HCT116 (cell line): ENCODE data around the gene PLEK. TPM values are rescaled to one million over a fixed set of nuclear protein-coding genes. Genes with fewer than 3 reads are reported as not detected.

Experiments used
- ATAC-seq: fragments of 200-7000 bp; cut with Tn5 transposase; 2 replicates; pipeline ENCODE4 v1.9.1; 2020; ENCODE audit warnings: mild to moderate bottlenecking, moderate library complexity
- BruUV-seq: library from RNA; stranded (reverse); fragments of 400-500 nt; replicated peaks from 2 replicates; lab custom pipeline; 2021; lab: Mats Ljungman, UMichigan
- CTCF ChIA-PET: fragments of 300-600 bp; sonication (Branson Sonifier 250); formaldehyde crosslinking; loops from one replicate; lab custom pipeline; 2021; ENCODE audit warnings: antibody characterized with exemption; lab: Charles Lee
- POLR2A ChIA-PET: fragments of 300-600, 350-600 bp; sonication (Branson Sonifier 250); formaldehyde crosslinking; loops from one replicate; lab custom pipeline; 2021; ENCODE audit warnings: antibody characterized with exemption; lab: Charles Lee
- RAD21 ChIA-PET, 2 experiments: fragments of 300-600 bp; sonication (Branson Sonifier 250); formaldehyde crosslinking; loops; one replicate each; lab custom pipeline; 2023; ENCODE audit warnings: low total read pairs in 2 of 2; ENCODE audit not compliant: uncharacterized antibody in 2 of 2, unreplicated experiment in 2 of 2, low non-redundant PET in 1 of 2; lab: Charles Lee
- DNase-seq: peaks from one replicate; pipeline ENCODE4 v3.0.0-alpha.2; 2010; ENCODE audit warnings: low read depth, low spot score
- H2AFZ ChIP-seq: fragments of 200-600 bp; shearing (Covaris generic), sonication (generic); 2 replicates; pipeline ENCODE4 v1.6.1; 2017; ENCODE audit warnings: low read depth, mixed run types, mixed read lengths, antibody characterized with exemption, low read length; ENCODE audit not compliant: poor library complexity, severe bottlenecking
- H3K27ac ChIP-seq: 2 replicates; pipeline ENCODE4 v1.5.1; 2012; ENCODE audit warnings: low read depth, low read length
- H3K27me3 ChIP-seq: fragments of 200-600 bp; sonication (generic); 2 replicates; pipeline ENCODE4 v1.6.1; 2016; ENCODE audit warnings: mixed run types, low read length, mixed read lengths; ENCODE audit not compliant: insufficient read depth
- H3K36me3 ChIP-seq, 2 experiments: fragments of 200-500 bp in 1 of 2; fragments of 200-600 bp in 1 of 2; sonication (Bioruptor generic) in 1 of 2; sonication (generic) in 1 of 2; 2 replicates each; pipeline versions ENCODE4 v1.5.1 to v1.6.1; 2014 to 2016; ENCODE audit warnings: low read length in 2 of 2, inconsistent platforms in 1 of 2, mixed read lengths in 1 of 2, mixed run types in 1 of 2; ENCODE audit not compliant: insufficient read depth in 2 of 2, control insufficient read depth in 1 of 2
- H3K4me1 ChIP-seq, 2 experiments: fragments of 200-600 bp in 1 of 2; sonication (generic) in 1 of 2; 2 replicates each; pipeline versions ENCODE4 v1.5.1 to v1.6.1; 2012 to 2017; ENCODE audit warnings: low read length in 2 of 2, inconsistent platforms in 1 of 2, mild to moderate bottlenecking in 1 of 2, mixed read lengths in 1 of 2, mixed run types in 1 of 2, moderate library complexity in 1 of 2; ENCODE audit not compliant: insufficient read depth in 2 of 2, control insufficient read depth in 1 of 2
- H3K4me2 ChIP-seq: fragments of 200-600 bp; sonication (generic); 2 replicates; pipeline ENCODE4 v1.6.1; 2017; ENCODE audit warnings: mixed run types, low read length, mixed read lengths
- H3K4me3 ChIP-seq, 2 experiments: fragments of 200-600 bp in 1 of 2; sonication (generic) in 1 of 2; replicated peaks in 1 of 2; 2 replicates each; pipeline ENCODE4 v1.5.1; 2011 to 2016; ENCODE audit warnings: low read length in 2 of 2, control low read depth in 1 of 2, low read depth in 1 of 2, mild to moderate bottlenecking in 1 of 2, mixed read lengths in 1 of 2, mixed run types in 1 of 2
- H3K79me2 ChIP-seq: fragments of 200-600 bp; sonication (generic); 2 replicates; pipeline ENCODE4 v1.6.1; 2017; ENCODE audit warnings: mild to moderate bottlenecking, mixed run types, low read length, moderate library complexity, mixed read lengths; ENCODE audit not compliant: insufficient read depth
- H3K9ac ChIP-seq: fragments of 200-600 bp; sonication (generic); 2 replicates; pipeline ENCODE4 v1.6.1; 2016; ENCODE audit warnings: low read length, mixed read lengths
- H3K9me2 ChIP-seq: fragments of 200-600 bp; sonication (generic), shearing (Covaris generic); 2 replicates; pipeline ENCODE4 v1.6.1; 2017; ENCODE audit warnings: mixed run types, mild to moderate bottlenecking, moderate library complexity; ENCODE audit not compliant: insufficient read depth
- H3K9me3 ChIP-seq, 2 experiments: fragments of 200-500 bp in 1 of 2; fragments of 200-600 bp in 1 of 2; sonication (Bioruptor generic) in 1 of 2; sonication (generic) in 1 of 2; 2 replicates each; pipeline ENCODE4 v1.6.1; 2014 to 2017; ENCODE audit warnings: low read length in 2 of 2, mixed read lengths in 2 of 2, inconsistent platforms in 1 of 2, low read depth in 1 of 2, mild to moderate bottlenecking in 1 of 2, mixed run types in 1 of 2, moderate library complexity in 1 of 2; ENCODE audit not compliant: control insufficient read depth in 1 of 2, insufficient read depth in 1 of 2
- H4K20me1 ChIP-seq: fragments of 200-600 bp; sonication (generic), shearing (Covaris generic); 2 replicates; pipeline ENCODE4 v1.6.1; 2017; ENCODE audit warnings: mixed run types, mild to moderate bottlenecking, moderate library complexity; ENCODE audit not compliant: insufficient read depth
- CEBPB ChIP-seq: IDR thresholded peaks from 2 replicates; pipeline ENCODE4 v1.6.1; 2012; ENCODE audit warnings: low read depth
- EGR1 ChIP-seq: IDR thresholded peaks from 2 replicates; pipeline ENCODE4 v1.6.1; 2012; ENCODE audit warnings: low read depth
- ELF1 ChIP-seq: IDR thresholded peaks from 2 replicates; pipeline ENCODE4 v1.6.1; 2012; ENCODE audit warnings: low read depth, borderline replicate concordance
- EZH2phosphoT487 ChIP-seq: fragments of 200-600 bp; IDR thresholded peaks from 2 replicates; pipeline ENCODE4 v1.6.1; 2018; ENCODE audit warnings: antibody characterized with exemption, borderline replicate concordance
- FOSL1 ChIP-seq: IDR thresholded peaks from 2 replicates; pipeline ENCODE4 v1.6.1; 2012; ENCODE audit warnings: low read depth
- POLR2AphosphoS5 ChIP-seq: IDR thresholded peaks from 2 replicates; pipeline ENCODE4 v1.6.1; 2011; ENCODE audit warnings: mild to moderate bottlenecking, low read depth, low read length, moderate library complexity
- RAD21 ChIP-seq: IDR thresholded peaks from 2 replicates; pipeline ENCODE4 v1.6.1; 2012; ENCODE audit warnings: low read depth, mild to moderate bottlenecking
- SIN3A ChIP-seq: IDR thresholded peaks from 2 replicates; pipeline ENCODE4 v1.6.1; 2012; ENCODE audit warnings: low read depth
- SRF ChIP-seq: IDR thresholded peaks from 2 replicates; pipeline ENCODE4 v1.6.1; 2012; ENCODE audit warnings: low read depth
- intact Hi-C: fragments of 100-400 bp; cut with micrococcal nuclease; formaldehyde crosslinking; loops from 2 replicates; pipeline ENCODE4 v1.10.0; 2022
- total RNA-seq: library from RNA; stranded (reverse); gene quantifications from one replicate; pipeline ENCODE4 v1.2.1, GENCODE V29; 2021; ENCODE audit not compliant: unreplicated experiment
- TF ChIP-seq, protein P1 (sequence below): IDR thresholded peaks from 2 replicates; pipeline ENCODE4 v1.6.1; 2011; ENCODE audit warnings: mild to moderate bottlenecking, low read length, moderate library complexity; ENCODE audit not compliant: insufficient replicate concordance; ENCODE audit errors: extremely low read depth
- TF ChIP-seq, protein P2 (sequence below): IDR thresholded peaks from 2 replicates; pipeline ENCODE4 v1.6.1; 2012

Gene PLEK
- total RNA-seq, 1 experiment from 2014 or later: 0.22 TPM

DNA sequence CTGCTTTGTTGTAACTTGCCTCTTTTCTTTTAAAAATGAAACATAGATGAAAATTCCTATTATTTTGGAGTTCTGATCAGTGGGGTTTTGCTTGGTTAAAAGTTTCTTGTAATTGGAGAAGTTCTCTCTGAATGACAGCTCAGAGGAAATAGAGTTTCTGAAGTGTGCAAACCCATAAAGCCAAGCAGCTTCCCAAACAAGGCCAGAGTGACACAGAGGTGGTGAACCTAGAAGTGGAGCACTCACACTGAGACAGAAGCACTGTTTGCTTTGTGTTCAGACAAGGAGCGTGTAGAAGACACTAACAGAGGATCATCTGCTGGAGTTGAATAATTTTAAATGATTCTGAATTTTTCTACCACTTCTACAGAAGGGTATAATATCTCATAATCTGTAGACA is 52.8 kb downstream of the PLEK start:
- no peak overlapping the region for H3K4me2 ChIP-seq
- no peak overlapping the region for H2AFZ ChIP-seq
- ATAC-seq (no peak), DNase-seq (no peak)
- H3K27ac ChIP-seq: no peak overlapping the region
- H3K9ac ChIP-seq: no peak overlapping the region
- no peak for TF ChIP-seq FOSL1
- TF ChIP-seq POLR2AphosphoS5: no peak
- TF ChIP-seq SIN3A: no peak
- no peak for TF ChIP-seq EZH2phosphoT487
- TF ChIP-seq RAD21: no peak
- TF ChIP-seq ELF1: no peak
- no peak for TF ChIP-seq EGR1
- TF ChIP-seq, protein P1, sequence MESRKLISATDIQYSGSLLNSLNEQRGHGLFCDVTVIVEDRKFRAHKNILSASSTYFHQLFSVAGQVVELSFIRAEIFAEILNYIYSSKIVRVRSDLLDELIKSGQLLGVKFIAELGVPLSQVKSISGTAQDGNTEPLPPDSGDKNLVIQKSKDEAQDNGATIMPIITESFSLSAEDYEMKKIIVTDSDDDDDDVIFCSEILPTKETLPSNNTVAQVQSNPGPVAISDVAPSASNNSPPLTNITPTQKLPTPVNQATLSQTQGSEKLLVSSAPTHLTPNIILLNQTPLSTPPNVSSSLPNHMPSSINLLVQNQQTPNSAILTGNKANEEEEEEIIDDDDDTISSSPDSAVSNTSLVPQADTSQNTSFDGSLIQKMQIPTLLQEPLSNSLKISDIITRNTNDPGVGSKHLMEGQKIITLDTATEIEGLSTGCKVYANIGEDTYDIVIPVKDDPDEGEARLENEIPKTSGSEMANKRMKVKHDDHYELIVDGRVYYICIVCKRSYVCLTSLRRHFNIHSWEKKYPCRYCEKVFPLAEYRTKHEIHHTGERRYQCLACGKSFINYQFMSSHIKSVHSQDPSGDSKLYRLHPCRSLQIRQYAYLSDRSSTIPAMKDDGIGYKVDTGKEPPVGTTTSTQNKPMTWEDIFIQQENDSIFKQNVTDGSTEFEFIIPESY: no peak
- no peak for TF ChIP-seq CEBPB
- TF ChIP-seq, protein P2, sequence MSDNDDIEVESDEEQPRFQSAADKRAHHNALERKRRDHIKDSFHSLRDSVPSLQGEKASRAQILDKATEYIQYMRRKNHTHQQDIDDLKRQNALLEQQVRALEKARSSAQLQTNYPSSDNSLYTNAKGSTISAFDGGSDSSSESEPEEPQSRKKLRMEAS: no peak
- no peak for TF ChIP-seq SRF
- ChIA-PET POLR2A (no interaction called here), RAD21 (no interaction called here), CTCF (interaction anchor here (0.7 kb wide), 1 partner anchor 24 kb away, joined by 3 read pairs; no protein-coding TSS in a partner anchor)
- no TSS peak for BruUV-seq
- no peaks in the 10 kb centered on the region for H3K9me2 ChIP-seq
- H3K36me3 ChIP-seq: no peaks in the 10 kb centered on the region
- H3K4me1 ChIP-seq: no peaks in the 10 kb centered on the region
- H3K4me3 ChIP-seq: no peak overlapping the region
- no peaks in the 10 kb centered on the region for H3K79me2 ChIP-seq
- H4K20me1 ChIP-seq: no peaks in the 10 kb centered on the region
- H3K9me3 ChIP-seq: no peaks in the 10 kb centered on the region
- intact Hi-C loops: no loop called here
- H3K27me3 ChIP-seq: peaks cover 5% of the 10 kb centered on the region; the same call in 1 of the 2 replicates
